SH-SY5Y (cell line): ENCODE results near the gene KRTAP4-9.

Experiments used
- GATA2 ChIP-seq: IDR thresholded peaks from 2 replicates; pipeline ENCODE4 v1.6.1; 2011; ENCODE audit warnings: mild to moderate bottlenecking, low read depth, low read length
- GATA3 ChIP-seq: IDR thresholded peaks from 2 replicates; pipeline ENCODE4 v1.6.1; 2011; ENCODE audit warnings: low read depth, mild to moderate bottlenecking, low read length, moderate library complexity

DNA sequence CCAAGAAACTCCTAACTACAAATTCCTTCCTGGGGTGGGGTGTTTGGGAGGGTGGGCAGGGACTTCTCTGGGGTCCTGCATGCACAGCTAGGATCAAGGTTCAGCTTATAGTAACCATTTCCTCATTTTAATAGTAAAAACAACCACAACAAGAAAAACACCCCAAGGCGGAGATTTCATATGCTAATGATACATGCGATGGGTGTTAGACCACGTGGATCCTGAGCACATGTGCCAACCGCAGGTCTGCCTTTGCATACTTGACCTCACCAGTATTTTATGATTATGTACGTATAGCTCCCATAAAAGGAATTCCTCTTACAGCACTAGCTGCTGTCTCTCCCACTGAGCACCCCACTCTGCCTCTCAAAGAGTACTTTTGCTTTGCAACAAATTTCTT, 11.1 kb downstream of the KRTAP4-9 start:
- TF ChIP-seq GATA3 (no peak), GATA2 (no peak)
